NCI-H1417 treated with DMSO at 0.1 percent for 48 hours (cell line): ENCODE data around the gene KLHL29.

Source experiments
- DNase-seq: peaks from one replicate; lab custom pipeline; 2025; lab: John Stamatoyannopoulos, UW

KLHL29 gene

DNA sequence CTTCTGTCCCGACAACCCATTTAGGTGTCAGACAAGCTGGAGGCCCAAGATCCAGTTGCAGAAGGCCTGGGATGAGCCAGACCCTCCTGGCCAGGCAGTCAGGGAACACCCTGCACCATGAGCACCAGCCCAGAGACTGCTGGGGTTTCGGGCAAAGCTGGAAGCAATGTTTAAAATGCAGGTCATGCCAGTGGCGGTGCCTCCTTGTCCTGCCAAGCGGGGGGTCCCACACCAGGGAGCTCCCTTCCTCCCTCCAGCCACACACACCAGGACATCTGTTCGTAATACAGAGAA, 311.7 kb downstream of the KLHL29 start:
- DNase-seq: no peak

DNA sequence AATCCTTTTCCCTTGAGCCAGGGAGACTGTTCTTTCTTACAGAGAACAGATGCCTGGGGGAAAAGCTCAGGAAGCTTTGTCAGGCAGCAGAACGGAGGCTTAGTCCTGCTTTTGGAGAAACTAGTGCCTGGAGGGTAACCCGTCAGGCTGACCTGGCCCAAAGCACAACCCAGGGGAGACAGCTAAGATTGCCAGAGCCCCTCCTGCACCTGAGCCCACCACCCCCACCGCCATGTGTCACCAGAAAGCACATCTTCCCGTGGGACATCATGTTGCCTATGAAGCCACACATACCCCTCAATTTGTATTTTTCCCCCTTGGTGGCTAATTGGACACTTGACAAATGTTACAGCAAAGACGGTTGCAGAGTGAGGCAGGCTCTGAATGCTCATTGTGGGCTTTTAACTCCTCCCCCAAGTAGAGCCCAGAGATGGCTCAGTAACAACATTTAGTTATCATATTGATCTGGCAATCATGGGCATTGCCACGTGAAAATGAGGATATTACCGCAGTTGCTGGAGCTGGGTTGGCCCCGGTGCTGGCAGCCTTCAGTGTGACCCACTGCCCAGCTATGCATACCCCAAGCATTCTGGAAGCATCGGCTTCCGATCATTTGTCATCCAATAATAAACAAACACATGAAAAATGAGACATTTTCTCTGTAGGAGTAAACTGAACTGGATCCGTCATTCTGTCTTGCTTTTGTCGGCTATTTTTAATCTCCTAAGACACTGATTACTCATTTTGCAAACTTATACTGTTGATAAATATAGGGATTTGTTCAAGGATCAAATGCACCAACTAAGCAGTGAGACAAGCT, 312.5 kb downstream of the KLHL29 start:
- no peak for DNase-seq

DNA sequence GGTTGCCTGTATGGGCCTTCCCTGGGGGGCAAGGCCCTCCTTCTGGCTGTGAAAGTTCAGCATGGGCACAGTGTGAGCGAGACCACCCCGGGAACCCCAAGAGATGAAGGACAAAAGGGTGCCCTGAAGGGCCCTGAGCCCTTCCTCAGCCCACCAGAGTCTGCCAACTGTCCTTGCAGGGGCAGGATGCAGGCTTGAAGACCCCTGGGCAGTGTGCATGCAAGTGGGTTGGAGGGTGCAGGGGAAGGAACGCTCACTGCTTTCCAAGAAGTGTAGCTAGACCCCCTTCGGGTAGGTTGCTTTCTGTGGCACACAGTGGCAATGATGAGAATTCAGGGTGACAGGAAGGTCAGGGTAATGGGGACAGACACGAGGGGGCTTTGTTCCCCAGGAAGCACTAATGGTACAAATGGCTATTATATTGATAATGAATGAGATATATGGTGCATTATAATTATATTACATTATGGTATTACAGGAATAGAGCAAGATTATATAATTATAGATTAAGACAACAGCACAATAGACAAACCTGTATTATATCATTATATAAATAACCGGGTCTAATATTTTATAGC, 313.2 kb downstream of the KLHL29 start:
- DNase-seq: no peak

GRCh38 chr2:23698721-23699579, 314.0 kb downstream of the KLHL29 start:
- no peak for DNase-seq

DNA sequence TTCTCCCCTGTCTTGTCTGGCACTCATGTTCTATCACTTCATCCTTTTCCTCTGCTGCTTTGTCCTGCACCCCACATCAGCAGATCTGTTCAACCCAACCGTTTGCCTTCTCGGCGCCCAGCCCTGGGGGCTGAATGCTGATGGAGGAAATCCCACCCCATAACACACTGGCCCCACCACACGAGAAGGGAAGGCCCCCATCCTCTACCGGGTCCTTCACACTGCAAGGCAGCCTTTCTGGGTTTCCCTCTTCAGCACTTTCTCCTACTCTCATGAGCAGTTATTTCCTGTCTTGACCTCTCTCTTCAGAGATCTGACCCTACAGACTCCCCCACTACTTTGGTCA, 314.6 kb downstream of the KLHL29 start:
- no peak for DNase-seq

- DNase-seq: no peak
Measured at GRCh38 chr2:23700627-23701026, 315.6 kb downstream of the KLHL29 start.

DNA sequence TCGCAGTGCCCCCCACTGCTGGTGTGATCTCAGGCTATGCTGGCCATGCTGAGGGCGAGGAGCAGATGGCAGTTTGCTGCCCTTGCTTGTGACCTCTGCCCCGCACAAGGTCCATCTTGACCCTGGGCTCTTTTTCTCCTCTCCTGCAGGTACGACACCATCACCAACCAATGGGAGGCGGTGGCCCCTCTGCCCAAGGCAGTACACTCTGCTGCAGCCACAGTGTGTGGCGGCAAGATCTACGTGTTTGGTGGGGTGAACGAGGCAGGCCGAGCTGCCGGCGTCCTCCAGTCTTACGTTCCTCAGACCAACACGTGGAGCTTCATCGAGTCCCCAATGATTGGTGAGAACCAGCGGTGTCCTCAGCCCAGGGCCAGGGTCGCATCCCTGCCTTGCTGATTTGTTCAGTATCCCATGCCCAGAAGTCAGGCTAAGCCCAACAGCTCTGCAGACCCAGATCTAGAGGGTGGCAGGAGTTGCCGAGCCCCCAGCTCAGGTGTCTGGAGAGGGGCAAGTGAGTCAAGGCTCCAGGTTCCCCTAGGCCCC, 318.1 kb downstream of the KLHL29 start:
- no peak for DNase-seq

DNA sequence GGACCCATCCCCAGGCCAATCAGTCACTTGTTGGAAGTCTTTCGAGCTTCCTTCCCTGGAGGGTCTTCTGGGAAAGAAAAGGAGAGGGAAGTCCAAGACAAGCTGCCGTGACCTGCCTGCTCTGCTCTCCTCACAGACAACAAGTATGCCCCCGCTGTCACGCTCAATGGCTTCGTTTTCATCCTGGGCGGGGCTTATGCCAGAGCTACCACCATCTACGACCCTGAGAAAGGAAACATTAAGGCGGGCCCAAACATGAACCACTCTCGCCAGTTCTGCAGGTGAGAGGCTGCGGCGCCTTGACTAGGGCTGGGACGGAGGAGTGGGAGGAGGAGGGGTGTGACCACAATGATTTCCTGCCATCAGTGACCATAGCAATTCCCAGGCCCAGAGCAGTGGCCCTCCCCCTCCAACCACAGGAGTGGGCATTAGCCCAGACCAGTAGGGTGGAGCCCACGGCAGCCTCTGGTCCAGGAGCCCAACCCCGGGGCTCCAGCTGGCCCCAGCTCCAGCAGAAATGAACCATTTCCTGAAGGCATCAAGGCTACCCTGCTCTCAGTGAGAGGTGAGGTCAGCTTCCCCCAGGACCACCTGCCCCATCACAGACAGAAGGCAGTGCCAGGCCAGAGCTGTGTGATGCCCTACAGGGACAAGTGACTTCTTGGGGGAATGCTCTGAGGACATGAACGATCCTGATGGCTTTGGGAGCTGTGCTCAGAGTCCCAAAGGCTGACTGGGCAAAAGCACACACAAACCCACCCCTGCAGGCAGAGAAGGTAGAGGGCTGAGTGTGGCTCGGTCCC, 318.8 kb downstream of the KLHL29 start:
- no peak for DNase-seq

GRCh38 chr2:23705771-23706612, 321.0 kb downstream of the KLHL29 start:
- no peak for DNase-seq

DNA sequence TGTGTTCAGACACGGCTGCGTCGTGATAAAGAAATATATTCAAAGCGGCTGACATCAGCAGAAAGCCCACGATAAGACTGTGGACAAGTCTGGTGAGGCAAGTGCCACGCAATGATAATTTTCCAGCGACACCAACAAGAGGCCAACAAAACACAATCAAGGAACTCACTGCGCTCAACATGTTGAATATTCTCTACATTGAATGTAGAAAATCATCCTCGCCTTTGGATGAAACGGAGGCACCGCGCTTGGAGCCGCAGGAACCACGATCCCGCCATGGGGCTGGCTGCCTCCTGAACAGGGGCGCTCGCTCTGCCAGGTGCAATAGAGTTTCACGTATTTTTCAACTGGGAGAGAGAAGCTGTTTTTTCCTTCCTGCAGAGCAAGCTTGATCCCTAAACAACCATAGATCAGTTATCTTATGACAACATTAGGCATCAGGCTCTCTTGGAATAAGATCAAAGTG, 321.7 kb downstream of the KLHL29 start:
- DNase-seq: no peak

GRCh38 chr2:23707096-23707495, 322.1 kb downstream of the KLHL29 start:
- no peak for DNase-seq

DNA sequence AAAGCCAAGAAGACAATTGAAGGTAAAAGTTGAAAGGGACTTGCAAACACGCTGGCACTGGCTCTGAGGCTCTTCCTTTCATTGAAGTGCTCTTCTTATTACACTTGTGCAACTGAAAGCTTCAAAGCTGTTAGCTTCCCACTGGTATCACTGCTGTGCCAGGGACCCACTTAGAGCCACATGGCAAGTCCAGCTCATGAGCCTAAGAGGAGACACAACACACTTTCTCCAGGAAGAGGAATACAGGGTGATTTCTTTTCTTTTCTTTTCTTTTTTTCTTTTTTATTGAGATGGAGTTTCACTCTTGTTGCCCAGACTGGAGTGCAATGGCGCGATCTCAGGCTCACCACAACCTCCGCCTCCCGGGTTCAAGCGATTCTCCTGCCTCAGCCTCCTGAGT, 323.8 kb downstream of the KLHL29 start:
- DNase-seq: no peak

DNA sequence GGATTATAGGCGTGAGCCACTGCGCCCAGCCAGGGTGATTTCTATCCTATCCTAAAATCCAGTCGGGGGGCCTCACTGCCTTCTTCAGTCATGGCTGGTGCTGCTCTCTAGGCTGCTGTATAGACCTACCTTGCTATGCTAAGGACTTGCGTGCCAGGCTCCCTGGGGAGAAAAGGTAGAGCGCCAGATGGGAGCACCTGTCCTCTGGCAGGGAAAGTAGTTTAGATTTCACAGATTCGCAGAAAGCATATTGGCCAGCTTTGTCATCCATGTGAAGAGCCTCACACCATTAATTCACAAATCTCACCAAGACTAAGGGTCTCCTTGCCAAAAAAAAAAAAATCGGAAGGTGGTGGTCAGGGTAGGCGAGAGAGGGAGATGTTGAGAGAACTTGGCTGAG, 324.3 kb downstream of the KLHL29 start:
- DNase-seq: no peak

- no peak for DNase-seq
Measured at GRCh38 chr2:23711979-23712755, 327.2 kb downstream of the KLHL29 start.

DNA sequence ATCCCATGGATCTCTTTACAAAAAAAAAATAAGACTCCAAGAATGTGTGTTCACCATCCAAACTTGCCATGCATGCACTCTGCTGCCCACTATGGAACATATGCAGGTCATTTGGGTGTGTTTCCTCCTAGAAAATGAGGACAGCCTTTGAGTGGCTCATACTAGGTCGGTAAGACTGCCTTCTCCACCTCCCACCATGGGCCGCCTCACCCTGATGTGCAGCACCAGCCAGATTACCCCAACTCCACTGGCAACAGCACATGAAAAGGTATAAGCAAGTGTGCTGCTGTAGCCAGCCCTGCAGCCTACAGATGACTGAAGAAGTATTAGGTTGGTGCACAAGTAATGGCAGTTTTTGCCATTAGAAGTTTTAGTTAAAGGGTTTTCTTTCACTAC, 327.8 kb downstream of the KLHL29 start:
- no peak for DNase-seq

GRCh38 chr2:23713351-23713750, 328.4 kb downstream of the KLHL29 start:
- DNase-seq: no peak

GRCh38 chr2:23718931-23719700, 334.1 kb downstream of the KLHL29 start:
- DNase-seq: no peak

DNA sequence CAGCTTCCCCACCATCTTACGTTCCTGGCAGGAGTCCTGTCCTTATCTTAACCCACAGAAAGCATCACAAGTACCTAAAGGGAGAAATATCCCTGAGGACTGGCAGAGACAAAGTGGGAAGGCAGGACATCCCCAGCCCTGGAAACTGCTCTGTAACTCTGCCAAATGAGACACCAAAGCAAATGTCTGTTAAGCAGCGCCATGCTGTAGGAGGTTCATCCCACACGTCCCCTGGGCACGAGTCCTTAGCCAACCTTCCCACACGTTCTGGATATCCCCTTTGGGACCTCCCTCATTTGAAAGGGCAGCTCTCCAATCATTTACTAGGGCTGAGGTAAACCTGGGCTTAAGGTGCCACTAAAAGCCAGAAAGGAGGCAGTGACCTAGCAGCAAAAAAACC, 334.7 kb downstream of the KLHL29 start:
- no peak for DNase-seq

DNA sequence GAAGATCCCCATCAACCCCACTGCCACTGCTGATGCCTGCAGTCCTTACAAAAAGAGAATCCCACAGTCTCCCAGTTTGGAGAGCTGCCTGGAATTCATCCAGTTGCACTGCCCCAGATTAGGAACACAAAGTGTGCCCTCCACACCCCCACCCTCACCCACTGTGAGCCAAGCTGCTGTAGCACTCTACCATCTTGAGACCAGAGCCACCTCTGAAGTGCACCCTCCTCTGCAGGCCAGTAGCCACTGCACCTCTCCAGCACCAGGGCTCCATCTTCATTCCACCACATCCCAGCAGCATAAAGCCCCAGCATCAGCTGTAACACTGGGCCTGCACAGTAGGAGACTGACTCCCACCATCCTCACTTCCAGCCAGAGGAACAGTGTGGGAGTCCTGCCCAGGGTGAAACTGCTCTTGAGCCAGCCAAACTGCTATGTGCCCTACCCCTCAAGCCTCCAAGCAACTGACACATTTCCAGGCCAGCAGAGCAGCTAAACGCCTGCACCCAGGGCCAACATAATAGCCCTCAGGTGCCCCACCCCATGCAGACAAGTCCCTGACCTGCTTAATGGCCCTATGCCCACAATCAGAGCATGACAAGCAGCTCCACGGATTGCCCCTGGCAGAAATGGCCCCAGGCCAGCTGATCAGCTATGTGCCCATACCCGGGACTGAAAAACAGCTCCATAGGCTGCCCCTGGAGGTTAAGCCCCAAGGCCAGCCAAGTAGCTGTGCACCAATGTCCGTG, 335.9 kb downstream of the KLHL29 start:
- DNase-seq: no peak
